ENCODE data around the gene ASIC2. TPM values are rescaled to one million over a fixed set of nuclear protein-coding genes. Genes with fewer than 3 reads are reported as not detected.

ASIC2 gene
- total and polyA plus RNA-seq, 2 experiments from 2014 or later, result 0.52 to 2.8 TPM

- no peak for TF ChIP-seq ZNF462 (CRISPR knock-in tag; IDR thresholded peaks at IDR 0.05)
Observed at GRCh38 chr17:33120103-33120502, 173.0 kb downstream of the ASIC2 start (continued).

DNA sequence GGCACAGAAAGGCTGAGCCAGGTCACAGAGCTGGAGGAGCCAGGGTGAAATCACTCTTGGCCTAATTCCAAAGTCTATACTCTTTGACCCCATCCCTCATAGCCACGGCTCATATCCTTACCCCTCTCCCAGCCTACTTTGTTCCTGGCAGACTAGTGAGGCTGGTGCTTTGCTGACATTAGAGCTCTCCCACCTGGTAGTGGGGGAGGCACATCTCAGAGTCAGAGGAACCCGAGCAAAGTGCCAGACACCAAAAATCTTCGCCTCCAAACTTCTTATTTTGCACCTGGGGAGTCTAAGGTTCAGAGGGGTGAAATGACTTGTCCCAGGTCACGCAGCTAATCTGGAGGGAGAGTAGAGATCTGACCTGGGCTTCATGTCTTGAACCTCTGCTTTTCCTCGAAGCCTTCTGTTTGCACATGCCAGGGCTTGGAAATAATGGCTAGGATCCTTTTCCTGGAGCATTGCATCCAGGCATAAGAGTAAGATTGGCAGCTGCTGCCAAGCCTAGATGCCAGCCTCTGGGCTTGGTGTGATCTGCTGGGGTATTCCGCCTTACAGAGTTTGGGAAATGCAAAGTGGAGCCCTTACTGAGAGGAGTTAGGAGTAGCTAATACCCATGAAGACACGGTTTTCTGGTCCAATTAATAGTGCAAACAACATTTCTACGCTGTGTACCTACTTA is 174.6 kb downstream of the ASIC2 start:
- ATAC-seq, result no peak
- peaks cover 3% of the 10 kb centered on the region for H3K27me3 Mint-ChIP-seq (ENCODE audit: insufficient read depth, low read depth, poor library complexity)
- 0 out of 2 replicates have a peak, but pooled peaks cover 5% of the 10 kb centered on the region for H4K20me1 ChIP-seq (replicated peaks; ENCODE audit: insufficient read depth)
- H3K36me3 Mint-ChIP-seq (ENCODE audit: low read depth), result no peaks in the 10 kb centered on the region
- no peak overlapping the region for H3K4me2 ChIP-seq
- no peak for TF ChIP-seq CREB1 (CRISPR knock-in tag; IDR thresholded peaks at IDR 0.05; ENCODE audit: low read depth)
- TF ChIP-seq POLR2AphosphoS5 (IDR thresholded peaks at IDR 0.05; ENCODE audit: low read depth), result no peak
- TF ChIP-seq JUNB (IDR thresholded peaks at IDR 0.05; ENCODE audit: unreplicated experiment), result no peak
- H3K27me3 ChIP-seq (ENCODE audit: insufficient read depth), result no peaks in the 10 kb centered on the region
- H3K79me2 ChIP-seq (replicated peaks; ENCODE audit: insufficient read depth), result no peaks in the 10 kb centered on the region
- no peak overlapping the region for H3K27ac ChIP-seq (ENCODE audit: low read depth)
- 0 out of 3 replicates have a peak, but pooled peaks cover 2% of the 10 kb centered on the region for H3K4me1 Mint-ChIP-seq
- no peak overlapping the region for H3K27ac Mint-ChIP-seq
- no peak overlapping the region for H3K4me3 Mint-ChIP-seq
- no peaks in the 10 kb centered on the region for H3K4me1 ChIP-seq (ENCODE audit: insufficient read depth)
- DNase-seq (ENCODE audit: low spot score), result no peak
- H3K9me3 Mint-ChIP-seq, result no peaks in the 10 kb centered on the region
- no peaks in the 10 kb centered on the region; the same call in 1 of the 2 replicates for H3K9me2 ChIP-seq (ENCODE audit: insufficient read depth)
- no peak overlapping the region for H2AFZ ChIP-seq
- H3F3A ChIP-seq (replicated peaks; ENCODE audit: low read depth), result no peaks in the 10 kb centered on the region
- no peaks in the 10 kb centered on the region for H3K36me3 ChIP-seq (ENCODE audit: insufficient read depth)
- no peak overlapping the region for H3K4me3 ChIP-seq
